ENCODE data around the gene LEF1. TPM values are rescaled to one million over a fixed set of nuclear protein-coding genes. Genes with fewer than 3 reads are reported as not detected.

LEF1 gene
- total RNA-seq, 2 donors from 2014 or later, result 2.1 to 3.4 TPM

DNA sequence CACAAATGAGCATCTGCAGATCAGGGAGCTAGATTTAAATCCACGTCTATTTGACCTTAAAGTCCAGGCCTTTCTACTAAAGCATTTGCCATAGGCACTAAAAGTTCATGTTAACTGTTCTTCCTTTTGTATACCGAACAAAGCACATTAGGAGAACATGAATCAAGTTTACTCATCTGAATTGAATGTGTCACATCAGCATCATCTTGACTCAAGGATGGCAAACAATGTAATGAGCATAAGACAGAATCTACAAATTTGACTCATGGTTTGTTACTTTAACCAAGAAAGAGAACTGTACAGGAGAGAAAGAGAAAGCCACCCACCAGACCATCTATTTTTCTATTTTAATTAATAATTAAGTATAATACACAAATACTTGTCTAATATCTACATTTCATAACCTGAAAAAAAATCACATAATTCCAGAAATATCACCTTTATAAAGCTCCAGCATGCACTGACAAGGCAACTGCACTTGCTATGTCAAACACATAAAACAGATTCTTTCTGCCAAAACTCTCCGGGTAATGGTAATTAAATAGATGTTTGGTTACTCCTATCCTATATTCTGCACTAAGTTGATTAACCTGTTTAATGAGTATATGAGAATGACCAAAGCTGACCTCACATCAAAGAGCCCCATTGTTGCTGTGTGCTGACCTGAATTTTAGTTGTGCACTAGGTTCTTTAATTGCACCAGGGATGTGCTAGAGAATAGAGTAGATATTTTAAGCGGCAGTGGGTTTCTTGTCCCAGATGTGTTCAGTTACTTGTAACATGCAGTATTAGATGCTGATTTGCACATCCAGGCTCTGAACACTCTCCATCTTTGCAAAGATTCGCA, 42.5 kb upstream of the LEF1 start:
- Histone ChIP-seq H3K9me3 (no peaks in the 10 kb centered on the region), H3K27me3 (no peaks in the 10 kb centered on the region), H3K4me3 (no peak overlapping the region), H3K4me1 (no peaks in the 10 kb centered on the region), H3K9ac (ENCODE audit: low read depth in 2 of 2, low read length in 2 of 2) (no peak overlapping the region), H3K36me3 (no peaks in the 10 kb centered on the region), H3K27ac (no peak overlapping the region)
- intact Hi-C loops (cut with DNase I), result no loop called here
- TF ChIP-seq, protein P1, sequence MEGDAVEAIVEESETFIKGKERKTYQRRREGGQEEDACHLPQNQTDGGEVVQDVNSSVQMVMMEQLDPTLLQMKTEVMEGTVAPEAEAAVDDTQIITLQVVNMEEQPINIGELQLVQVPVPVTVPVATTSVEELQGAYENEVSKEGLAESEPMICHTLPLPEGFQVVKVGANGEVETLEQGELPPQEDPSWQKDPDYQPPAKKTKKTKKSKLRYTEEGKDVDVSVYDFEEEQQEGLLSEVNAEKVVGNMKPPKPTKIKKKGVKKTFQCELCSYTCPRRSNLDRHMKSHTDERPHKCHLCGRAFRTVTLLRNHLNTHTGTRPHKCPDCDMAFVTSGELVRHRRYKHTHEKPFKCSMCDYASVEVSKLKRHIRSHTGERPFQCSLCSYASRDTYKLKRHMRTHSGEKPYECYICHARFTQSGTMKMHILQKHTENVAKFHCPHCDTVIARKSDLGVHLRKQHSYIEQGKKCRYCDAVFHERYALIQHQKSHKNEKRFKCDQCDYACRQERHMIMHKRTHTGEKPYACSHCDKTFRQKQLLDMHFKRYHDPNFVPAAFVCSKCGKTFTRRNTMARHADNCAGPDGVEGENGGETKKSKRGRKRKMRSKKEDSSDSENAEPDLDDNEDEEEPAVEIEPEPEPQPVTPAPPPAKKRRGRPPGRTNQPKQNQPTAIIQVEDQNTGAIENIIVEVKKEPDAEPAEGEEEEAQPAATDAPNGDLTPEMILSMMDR (IDR thresholded peaks at IDR 0.05), result no peak
- DNase-seq, result no peak

DNA sequence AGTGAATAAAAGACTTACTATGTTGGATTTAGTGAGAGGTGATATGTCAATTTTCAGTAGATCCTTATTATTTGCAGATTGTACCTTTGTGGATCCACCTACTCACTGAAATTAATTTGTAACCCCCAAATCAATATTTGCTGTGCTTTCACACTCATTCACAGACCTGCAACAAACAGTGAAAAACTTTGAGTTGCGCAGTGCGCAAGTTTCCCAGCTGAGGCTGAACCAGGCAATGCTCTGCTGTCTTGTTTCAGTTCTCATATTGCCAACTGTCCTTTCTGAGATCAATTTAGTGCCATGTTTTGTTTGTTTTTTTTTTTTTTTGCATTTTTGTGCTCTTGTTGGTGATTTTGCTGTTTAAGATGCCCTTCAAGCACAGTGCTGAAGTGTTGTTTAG, 40.8 kb upstream of the LEF1 start:
- intact Hi-C loops (cut with DNase I), result no loop called here
- Histone ChIP-seq H3K27me3 (no peaks in the 10 kb centered on the region), H3K9me3 (no peaks in the 10 kb centered on the region), H3K27ac (no peak overlapping the region), H3K4me1 (no peaks in the 10 kb centered on the region), H3K4me3 (no peak overlapping the region), H3K36me3 (no peaks in the 10 kb centered on the region), H3K9ac (ENCODE audit: low read depth in 2 of 2, low read length in 2 of 2) (no peak overlapping the region)
- DNase-seq, result no peak
- TF ChIP-seq, protein P1 (IDR thresholded peaks at IDR 0.05), result no peak

DNA sequence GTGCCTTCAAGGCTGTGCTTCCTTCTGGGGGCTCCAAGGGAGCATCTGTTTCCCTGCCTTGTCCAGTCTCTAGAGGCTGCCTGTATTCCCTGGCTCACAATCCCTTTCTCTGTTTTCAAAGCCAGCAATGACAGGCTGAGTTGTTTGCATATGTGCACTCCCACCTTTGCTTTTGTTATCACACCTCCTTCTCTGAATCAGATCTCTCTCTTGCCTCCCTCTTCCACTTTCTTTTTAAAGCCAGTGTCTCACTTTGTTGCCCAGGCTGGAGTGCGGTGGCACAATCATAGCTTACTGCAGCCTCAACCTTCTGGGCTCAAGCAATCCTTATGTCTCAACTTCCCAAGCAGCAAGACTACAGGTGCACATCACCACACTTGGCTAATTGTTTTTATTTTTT, 37.1 kb upstream of the LEF1 start:
- no peaks in the 10 kb centered on the region for H3K27me3 ChIP-seq
- no peaks in the 10 kb centered on the region for H3K9me3 ChIP-seq
- no peak overlapping the region for H3K9ac ChIP-seq (ENCODE audit: low read depth in 2 of 2, low read length in 2 of 2)
- H3K4me3 ChIP-seq, result no peak overlapping the region
- intact Hi-C loops (cut with DNase I), result no loop called here
- DNase-seq, result no peak
- no peaks in the 10 kb centered on the region for H3K4me1 ChIP-seq
- no peaks in the 10 kb centered on the region for H3K36me3 ChIP-seq
- TF ChIP-seq, protein P1 (IDR thresholded peaks at IDR 0.05), result no peak
- H3K27ac ChIP-seq, result no peak overlapping the region

DNA sequence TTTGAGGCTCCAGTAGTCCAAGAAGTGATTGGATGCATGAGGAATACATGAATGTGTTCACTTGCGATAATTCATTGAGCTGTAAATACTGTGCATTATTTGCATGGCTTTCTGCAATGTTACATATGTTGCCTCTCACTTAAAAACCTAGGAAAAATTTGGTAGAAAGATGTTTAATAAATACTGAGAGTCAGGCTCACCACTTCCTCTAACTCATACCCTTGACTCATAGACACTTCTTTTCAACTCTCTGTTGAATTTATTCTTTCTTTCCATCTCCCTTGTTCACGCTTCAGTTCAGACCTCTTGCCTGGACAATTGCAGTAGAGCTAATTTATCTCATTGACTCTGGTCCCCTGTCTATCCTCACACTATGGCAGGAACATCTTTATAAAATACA, 35.8 kb upstream of the LEF1 start:
- intact Hi-C loops (cut with DNase I), result no loop called here
- no peaks in the 10 kb centered on the region for H3K27me3 ChIP-seq

DNA sequence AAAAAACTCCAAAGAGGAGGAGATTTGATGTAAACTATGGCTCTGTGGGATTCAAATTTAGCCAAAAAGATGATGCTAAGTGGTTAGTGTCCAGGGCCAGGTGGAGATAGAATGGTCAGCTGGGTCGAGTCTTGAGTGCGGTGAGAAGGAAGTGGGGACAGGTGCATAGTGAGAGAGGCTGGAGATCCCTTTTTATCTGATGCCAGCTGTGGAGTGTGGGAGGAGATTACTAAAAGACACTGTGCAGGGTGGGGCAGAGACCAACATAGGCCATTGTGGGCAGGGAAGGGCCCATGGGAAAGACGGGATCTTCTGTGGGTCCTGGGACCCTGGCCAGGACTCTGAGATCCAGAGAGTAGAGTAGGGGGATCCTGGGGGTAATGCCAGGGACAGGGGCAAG, 34.6 kb upstream of the LEF1 start:
- DNase-seq, result no peak
- H3K9me3 ChIP-seq, result no peaks in the 10 kb centered on the region
- H3K4me1 ChIP-seq, result no peaks in the 10 kb centered on the region
- TF ChIP-seq, protein P1 (IDR thresholded peaks at IDR 0.05), result no peak
- intact Hi-C loops (cut with DNase I), result no loop called here
- no peaks in the 10 kb centered on the region for H3K36me3 ChIP-seq
- H3K27me3 ChIP-seq, result no peaks in the 10 kb centered on the region
- no peak overlapping the region for H3K9ac ChIP-seq (ENCODE audit: low read depth in 2 of 2, low read length in 2 of 2)
- H3K4me3 ChIP-seq, result no peak overlapping the region
- no peak overlapping the region for H3K27ac ChIP-seq

More for the DNA sequence above, 35.8 kb upstream of the LEF1 start:
- Histone ChIP-seq H3K9me3 (no peaks in the 10 kb centered on the region), H3K9ac (ENCODE audit: low read depth in 2 of 2, low read length in 2 of 2) (no peak overlapping the region), H3K4me1 (no peaks in the 10 kb centered on the region), H3K27ac (no peak overlapping the region), H3K36me3 (no peaks in the 10 kb centered on the region), H3K4me3 (no peak overlapping the region)
- TF ChIP-seq, protein P1 (IDR thresholded peaks at IDR 0.05), result no peak
- DNase-seq, result no peak
